Mucosa of descending colon (tissue), 3 donors: ENCODE measurements around the gene ATN1. TPM values are rescaled to one million over a fixed set of nuclear protein-coding genes. Genes with fewer than 3 reads are reported as not detected.

ENCODE experiments used
- ATAC-seq: fragments of 200-7000 bp; cut with Tn5 transposase; one replicate; pipeline ENCODE4 v1.9.1; 2020; ENCODE audit warnings: mild to moderate bottlenecking, moderate library complexity
- DNase-seq, 3 donors: peaks; one replicate each; pipeline ENCODE4 v3.0.0-alpha.2; 2020
- H3K36me3 ChIP-seq: fragments of 200-600 bp; one replicate; pipeline ENCODE4 v1.8.0; 2021; ENCODE audit warnings: low read depth, mild to moderate bottlenecking
- H3K4me1 ChIP-seq: fragments of 200-600 bp; one replicate; pipeline ENCODE4 v1.8.0; 2021; ENCODE audit warnings: low read depth, mild to moderate bottlenecking
- H3K4me3 ChIP-seq: fragments of 200-600 bp; one replicate; pipeline ENCODE4 v1.8.0; 2021; ENCODE audit warnings: mild to moderate bottlenecking
- H3K9me3 ChIP-seq: fragments of 200-600 bp; one replicate; pipeline ENCODE4 v1.8.0; 2021; ENCODE audit warnings: mild to moderate bottlenecking
- intact Hi-C, 2 donors: fragments of 100-400 bp; cut with DNase I in 1 of 2; cut with micrococcal nuclease in 1 of 2; formaldehyde crosslinking; loops; one replicate each; pipeline versions ENCODE4 v1.11.0 to v1.11.1; 2022; cut with DNase I, micrococcal nuclease
- total RNA-seq, 3 donors: library from RNA; stranded (reverse); fragmentation: NEBNext Ultra II Directional in 2 of 3; extraction: Animal tissue kit (Norgen Biotek cat#: 25700) in 2 of 3; gene quantifications; one replicate each; pipeline versions ENCODE4 v1.2.1 to v1.2.4, GENCODE V29; 2021 to 2023
- TF ChIP-seq, protein P1 (sequence below): fragments of 200-600 bp; IDR thresholded peaks from one replicate; pipeline ENCODE4 v1.8.0; 2022; ENCODE audit warnings: antibody characterized with exemption, mild to moderate bottlenecking
- donor health status: DM: no; HTN: no; CAD: no; lungs with moderate emphysema.
- donor health status: DM: no; HTN: no; CAD: no.
- donor health status: DM: no; HTN: yes; CAD: no.

Gene ATN1
- total RNA-seq, 3 donors from 2014 or later: 68.5 to 208 (median 82.4) TPM

DNA sequence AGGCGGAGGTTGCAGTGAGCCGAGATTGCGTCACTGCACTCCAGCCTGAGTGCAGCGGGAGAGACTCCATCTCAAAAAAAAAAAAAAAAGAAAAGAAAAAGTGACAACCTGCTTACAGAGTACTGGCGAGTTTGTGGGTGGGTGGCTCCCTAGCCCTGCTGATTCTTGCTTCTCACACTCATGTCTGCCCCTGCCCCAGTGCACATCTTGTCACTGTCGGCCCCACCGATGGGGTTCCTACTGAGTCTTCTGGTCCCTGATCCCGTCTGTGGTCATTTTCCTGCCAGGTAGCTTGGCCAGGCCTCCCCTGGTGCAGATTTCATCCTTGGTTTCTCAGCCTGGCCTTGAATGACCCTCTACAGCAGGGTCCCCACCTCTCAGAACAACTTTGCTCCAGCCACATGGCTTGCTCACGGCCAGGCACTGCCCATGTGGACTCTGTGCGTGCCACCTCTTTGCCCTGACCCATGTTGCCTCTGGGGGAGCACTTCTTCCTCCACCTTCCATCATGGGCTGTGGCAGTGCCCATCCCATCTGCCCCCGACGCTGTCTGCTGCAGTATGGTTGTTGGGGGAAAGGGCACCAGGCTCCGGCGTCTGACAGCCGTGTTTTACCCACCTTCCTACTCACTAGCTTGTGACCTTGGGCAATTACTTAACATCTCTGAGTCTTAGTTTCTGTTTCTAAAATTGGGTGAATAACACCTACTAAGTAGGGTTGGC, 21.3 kb downstream of the ATN1 start:
- H3K4me3 ChIP-seq: no peak overlapping the region
- TF ChIP-seq, protein P1, sequence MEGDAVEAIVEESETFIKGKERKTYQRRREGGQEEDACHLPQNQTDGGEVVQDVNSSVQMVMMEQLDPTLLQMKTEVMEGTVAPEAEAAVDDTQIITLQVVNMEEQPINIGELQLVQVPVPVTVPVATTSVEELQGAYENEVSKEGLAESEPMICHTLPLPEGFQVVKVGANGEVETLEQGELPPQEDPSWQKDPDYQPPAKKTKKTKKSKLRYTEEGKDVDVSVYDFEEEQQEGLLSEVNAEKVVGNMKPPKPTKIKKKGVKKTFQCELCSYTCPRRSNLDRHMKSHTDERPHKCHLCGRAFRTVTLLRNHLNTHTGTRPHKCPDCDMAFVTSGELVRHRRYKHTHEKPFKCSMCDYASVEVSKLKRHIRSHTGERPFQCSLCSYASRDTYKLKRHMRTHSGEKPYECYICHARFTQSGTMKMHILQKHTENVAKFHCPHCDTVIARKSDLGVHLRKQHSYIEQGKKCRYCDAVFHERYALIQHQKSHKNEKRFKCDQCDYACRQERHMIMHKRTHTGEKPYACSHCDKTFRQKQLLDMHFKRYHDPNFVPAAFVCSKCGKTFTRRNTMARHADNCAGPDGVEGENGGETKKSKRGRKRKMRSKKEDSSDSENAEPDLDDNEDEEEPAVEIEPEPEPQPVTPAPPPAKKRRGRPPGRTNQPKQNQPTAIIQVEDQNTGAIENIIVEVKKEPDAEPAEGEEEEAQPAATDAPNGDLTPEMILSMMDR: no peak
- DNase-seq (peak in 2 of 3 donors; percentile 32 to 57), ATAC-seq (no peak)
- peaks cover 30% of the 10 kb centered on the region for H3K4me1 ChIP-seq
- no peaks in the 10 kb centered on the region for H3K9me3 ChIP-seq
- no peaks in the 10 kb centered on the region for H3K36me3 ChIP-seq
- intact Hi-C loops: no loop called here

DNA sequence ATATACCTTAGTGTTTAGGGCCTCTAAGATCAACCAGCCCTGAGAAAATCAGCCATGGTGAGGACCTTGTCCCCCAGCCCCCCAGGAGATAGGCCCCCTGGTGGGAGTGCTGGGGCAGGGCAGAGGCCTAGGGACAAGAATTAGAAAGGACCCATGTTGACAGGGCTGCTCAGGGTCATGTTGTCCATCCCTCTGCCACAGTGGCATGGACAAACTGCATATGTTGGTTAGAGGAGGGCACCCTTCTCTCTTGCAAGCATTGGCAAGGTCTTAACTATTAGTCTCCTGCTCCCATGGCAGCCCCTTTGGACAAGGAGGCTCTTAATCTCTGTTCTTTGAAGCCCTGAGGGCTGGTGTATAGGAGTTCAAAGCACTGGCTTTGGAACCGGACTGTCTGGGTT, 22.6 kb downstream of the ATN1 start:
- ATAC-seq: no peak
- TF ChIP-seq, protein P1: no peak
- no peak overlapping the region for H3K4me3 ChIP-seq

DNA sequence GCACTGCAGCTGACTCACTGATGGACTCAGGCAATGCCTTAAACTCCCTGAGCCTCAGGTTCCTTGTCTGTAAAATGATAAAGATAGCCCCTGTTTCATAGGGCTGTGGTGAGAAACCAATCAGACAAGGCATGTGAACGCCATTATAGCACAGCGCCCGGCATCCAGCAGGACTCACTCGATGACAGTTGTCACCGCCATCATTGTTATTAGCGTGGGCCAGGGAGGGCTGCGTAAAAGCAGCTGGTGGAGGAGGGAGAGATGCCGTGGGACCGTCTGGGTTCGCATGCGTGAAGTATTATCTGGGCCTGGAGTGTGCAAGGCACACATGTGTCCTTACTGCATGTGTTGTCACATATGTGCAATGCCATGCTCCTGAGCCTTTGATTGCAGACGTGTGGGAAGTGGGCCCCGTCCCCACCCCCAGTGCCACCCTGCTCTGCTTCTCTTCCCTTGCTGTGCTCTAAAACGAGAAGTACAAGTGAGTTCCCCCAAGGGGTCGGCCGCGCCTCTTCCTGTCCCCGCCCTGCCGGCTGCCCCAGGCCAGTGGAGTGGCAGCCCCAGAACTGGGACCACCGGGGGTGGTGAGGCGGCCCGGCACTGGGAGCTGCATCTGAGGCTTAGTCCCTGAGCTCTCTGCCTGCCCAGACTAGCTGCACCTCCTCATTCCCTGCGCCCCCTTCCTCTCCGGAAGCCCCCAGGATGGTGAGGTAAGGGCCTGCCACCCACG, 23.2 kb downstream of the ATN1 start, which contains the start of gene PTPN6:
Gene PTPN6, plus strand, starts transcription at position 546 of the 730 bp plus-strand sequence. Its CDS starts 157 bp downstream, at position 703.
- Histone ChIP-seq H3K9me3 (no peaks in the 10 kb centered on the region), H3K36me3 (no peaks in the 10 kb centered on the region), H3K4me3 (no peak within 1 kb of the TSS), H3K4me1 (peaks cover 21% of the 10 kb centered on the region)
- TF ChIP-seq, protein P1: no peak
- intact Hi-C loops: no loop called here
- ATAC-seq (peak; percentile 32), DNase-seq (peak; percentile 58 to 92 (median 76))

More for the DNA sequence above, 22.6 kb downstream of the ATN1 start:
- intact Hi-C loops: no loop called here
- no peaks in the 10 kb centered on the region for H3K36me3 ChIP-seq
- H3K4me1 ChIP-seq: peaks cover 27% of the 10 kb centered on the region
- DNase-seq: peak in 2 of 3 donors; percentile 15 to 42
- H3K9me3 ChIP-seq: no peaks in the 10 kb centered on the region

DNA sequence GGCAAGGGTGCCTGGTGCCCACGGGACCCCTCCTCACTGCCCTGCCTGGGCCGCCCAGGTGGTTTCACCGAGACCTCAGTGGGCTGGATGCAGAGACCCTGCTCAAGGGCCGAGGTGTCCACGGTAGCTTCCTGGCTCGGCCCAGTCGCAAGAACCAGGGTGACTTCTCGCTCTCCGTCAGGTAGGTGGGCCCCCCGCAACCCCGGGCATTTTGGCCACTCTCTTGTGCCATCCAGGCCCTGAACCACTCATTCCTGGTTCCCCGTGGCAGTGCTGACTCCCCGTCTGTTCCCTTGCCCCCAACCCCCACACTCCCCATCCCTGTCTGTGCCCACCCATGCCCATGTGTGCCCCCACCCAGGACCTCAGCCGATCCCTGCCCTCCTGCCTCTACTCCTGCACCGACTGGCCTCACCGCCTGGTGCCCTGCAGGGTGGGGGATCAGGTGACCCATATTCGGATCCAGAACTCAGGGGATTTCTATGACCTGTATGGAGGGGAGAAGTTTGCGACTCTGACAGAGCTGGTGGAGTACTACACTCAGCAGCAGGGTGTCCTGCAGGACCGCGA, 23.9 kb downstream of the ATN1 start:
- intact Hi-C loops: no loop called here
- Histone ChIP-seq H3K4me1 (peaks cover 16% of the 10 kb centered on the region), H3K36me3 (no peaks in the 10 kb centered on the region), H3K9me3 (no peaks in the 10 kb centered on the region), H3K4me3 (no peak overlapping the region)
- peak in 2 of 3 donors; percentile 31 to 58 for DNase-seq
- TF ChIP-seq, protein P1: no peak
- ATAC-seq: no peak

DNA sequence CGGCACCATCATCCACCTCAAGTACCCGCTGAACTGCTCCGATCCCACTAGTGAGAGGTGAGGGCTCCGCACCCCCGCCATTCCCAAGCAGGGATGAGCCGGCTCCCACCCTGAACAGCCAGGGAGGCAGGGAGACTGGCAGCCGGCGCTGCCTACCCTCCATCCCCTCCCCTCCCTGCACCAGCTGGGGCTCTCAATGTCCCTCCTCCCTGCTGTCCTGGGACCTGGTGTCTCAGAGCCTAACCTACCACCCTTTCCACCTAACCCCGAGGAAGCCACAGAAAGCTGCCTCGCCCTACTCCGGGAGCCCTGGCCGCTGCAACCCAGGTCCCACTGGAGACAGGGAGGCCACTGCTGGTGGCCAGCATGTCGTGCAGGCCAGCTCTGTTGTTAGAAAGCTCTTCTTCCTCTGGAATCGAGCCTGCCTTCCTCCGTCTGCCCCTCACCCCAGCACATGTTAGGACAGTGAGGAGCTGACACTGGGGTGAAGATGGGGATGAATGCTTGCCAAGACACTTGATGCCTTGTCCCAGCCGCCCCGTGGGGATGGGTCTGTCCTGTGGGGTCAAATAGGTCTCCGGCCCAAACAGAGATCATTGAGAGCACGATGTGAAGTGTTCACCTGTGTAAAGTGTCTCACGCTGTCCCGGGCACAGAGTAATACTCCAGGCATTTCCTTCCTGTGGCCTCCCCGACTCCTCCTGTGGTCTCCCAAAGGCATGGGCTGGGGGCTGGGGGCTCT, 24.5 kb downstream of the ATN1 start:
- no peak overlapping the region for H3K4me3 ChIP-seq
- no peaks in the 10 kb centered on the region for H3K36me3 ChIP-seq
- H3K9me3 ChIP-seq: no peaks in the 10 kb centered on the region
- peak in 2 of 3 donors; percentile 36 to 58 for DNase-seq
- no peak for ATAC-seq
- TF ChIP-seq, protein P1: no peak
- intact Hi-C loops: no loop called here
- H3K4me1 ChIP-seq: peaks cover 16% of the 10 kb centered on the region
